GM12865 (cell line): Measurements from ENCODE around the gene FRMD5.

Experiments
- DNase-seq: peaks from one replicate; pipeline ENCODE4 v3.0.0; 2010; ENCODE audit warnings: low read depth
- H3K4me3 ChIP-seq: 2 replicates; pipeline ENCODE4 v1.5.1; 2011; ENCODE audit warnings: mild to moderate bottlenecking, low read depth, low read length, control low read depth
- CTCF ChIP-seq: IDR thresholded peaks from 2 replicates; pipeline ENCODE4 v1.5.1; 2011; ENCODE audit warnings: low read length, control low read depth, low read depth, inconsistent platforms; ENCODE audit not compliant: insufficient read depth; ENCODE audit errors: missing control alignments

FRMD5 gene

GRCh38 chr15:43985976-43986680 lies 208.9 kb downstream of the FRMD5 start:
- no peak for DNase-seq
- H3K4me3 ChIP-seq = no peak overlapping the region
- no peak for TF ChIP-seq CTCF

- no peak overlapping the region for H3K4me3 ChIP-seq
- TF ChIP-seq CTCF = no peak
- no peak for DNase-seq
Observed at GRCh38 chr15:43981576-43981975, 213.5 kb downstream of the FRMD5 start.

- no peak overlapping the region for H3K4me3 ChIP-seq
- DNase-seq = peak; percentile 90
- TF ChIP-seq CTCF = no peak
Observed at GRCh38 chr15:43977072-43977884, 217.8 kb downstream of the FRMD5 start.

- no peak for TF ChIP-seq CTCF
- no peak for DNase-seq
- H3K4me3 ChIP-seq = no peak overlapping the region
Observed at GRCh38 chr15:43975770-43976169, 219.3 kb downstream of the FRMD5 start.

GRCh38 chr15:43975326-43975725 lies 219.7 kb downstream of the FRMD5 start:
- DNase-seq = peak; percentile 17
- H3K4me3 ChIP-seq = no peak overlapping the region
- no peak for TF ChIP-seq CTCF

- TF ChIP-seq CTCF = no peak
- no peak overlapping the region for H3K4me3 ChIP-seq
- DNase-seq = peak; percentile 74
Observed at GRCh38 chr15:43974852-43975251, 220.2 kb downstream of the FRMD5 start.

- H3K4me3 ChIP-seq = no peak overlapping the region
- no peak for DNase-seq
- no peak for TF ChIP-seq CTCF
Observed at GRCh38 chr15:43969802-43970375, 225.2 kb downstream of the FRMD5 start.
